ENCODE measurements around the gene ABCA3.

- TF ChIP-seq CTCF (conservative IDR thresholded peaks at IDR 0.05; ENCODE audit: low read depth, low read length) = no peak
- TF ChIP-seq EZH2 (IDR thresholded peaks at IDR 0.05; ENCODE audit: borderline replicate concordance, low read depth, low read length, poor library complexity, severe bottlenecking) = no peak
These were observed 110.2 kb downstream of the ABCA3 start for GRCh38 chr16:2230376-2230775.
